ENCODE results near the gene MARK2. TPM values are rescaled to one million over a fixed set of nuclear protein-coding genes. Genes with fewer than 3 reads are reported as not detected.
A peak's percentile ranks its signal among the peaks of the same experiment; 100 is the strongest.

Gene MARK2
- total RNA-seq, 1 experiment from 2014 or later, result 20.4 TPM

- DNase-seq (ENCODE audit: low read depth), result no peak
Observed at GRCh38 chr11:63909591-63910506, 70.9 kb downstream of the MARK2 start.

GRCh38 chr11:63910675-63911074, 71.8 kb downstream of the MARK2 start:
- no peak for DNase-seq (ENCODE audit: low read depth)

GRCh38 chr11:63911440-63911839, 72.5 kb downstream of the MARK2 start:
- no peak for DNase-seq (ENCODE audit: low read depth)

- no peak for DNase-seq (ENCODE audit: low read depth)
Observed at GRCh38 chr11:63911876-63912275, 73.0 kb downstream of the MARK2 start.

- no peak for DNase-seq (ENCODE audit: low read depth)
Observed at GRCh38 chr11:63912678-63913077, 73.8 kb downstream of the MARK2 start.

- no peak for DNase-seq (ENCODE audit: low read depth)
Observed at GRCh38 chr11:63913866-63914830, 75.2 kb downstream of the MARK2 start.

GRCh38 chr11:63914896-63915691, 76.2 kb downstream of the MARK2 start:
- no peak for DNase-seq (ENCODE audit: low read depth)

- DNase-seq (ENCODE audit: low read depth), result peak; percentile 32
Observed at GRCh38 chr11:63915961-63916836, 77.3 kb downstream of the MARK2 start.

GRCh38 chr11:63916837-63917691, 78.2 kb downstream of the MARK2 start, which contains the start of gene RCOR2:
TSS of gene RCOR2 (minus strand) at chr11:63917164. CDS start at chr11:63916456, 708 bp downstream.
- DNase-seq (ENCODE audit: low read depth), result peak; percentile 75

- DNase-seq (ENCODE audit: low read depth), result peak; percentile 74
Observed at GRCh38 chr11:63917692-63918506, 79.0 kb downstream of the MARK2 start.

GRCh38 chr11:63918507-63919191, 79.7 kb downstream of the MARK2 start:
- peak; percentile 44 for DNase-seq (ENCODE audit: low read depth)

GRCh38 chr11:63919267-63920125, 80.6 kb downstream of the MARK2 start:
- DNase-seq (ENCODE audit: low read depth), result peak; percentile 76

- peak; percentile 20 for DNase-seq (ENCODE audit: low read depth)
Observed at GRCh38 chr11:63920126-63920938, 81.4 kb downstream of the MARK2 start.

GRCh38 chr11:63920939-63921417, 82.1 kb downstream of the MARK2 start:
- no peak for DNase-seq (ENCODE audit: low read depth)

GRCh38 chr11:63922673-63923192, 83.8 kb downstream of the MARK2 start:
- no peak for DNase-seq (ENCODE audit: low read depth)

GRCh38 chr11:63923319-63923718, 84.4 kb downstream of the MARK2 start:
- no peak for DNase-seq (ENCODE audit: low read depth)
